Neural cell (in vitro differentiated cells): ENCODE data around the gene GCNT4.

Experiments
- EP300 ChIP-seq: fragments of 450-650 bp; conservative IDR thresholded peaks from 2 replicates; pipeline ENCODE4 v1.6.1; 2014; ENCODE audit warnings: antibody characterized with exemption, mild to moderate bottlenecking, moderate library complexity; ENCODE audit not compliant: poor library complexity, severe bottlenecking
- POLR2AphosphoS5 ChIP-seq: IDR thresholded peaks from 2 replicates; pipeline ENCODE4 v1.6.1; 2012
- RAD21 ChIP-seq: fragments of 450-650 bp; conservative IDR thresholded peaks from 2 replicates; pipeline ENCODE4 v1.6.1; 2014; ENCODE audit warnings: antibody characterized with exemption, mild to moderate bottlenecking, moderate library complexity

DNA sequence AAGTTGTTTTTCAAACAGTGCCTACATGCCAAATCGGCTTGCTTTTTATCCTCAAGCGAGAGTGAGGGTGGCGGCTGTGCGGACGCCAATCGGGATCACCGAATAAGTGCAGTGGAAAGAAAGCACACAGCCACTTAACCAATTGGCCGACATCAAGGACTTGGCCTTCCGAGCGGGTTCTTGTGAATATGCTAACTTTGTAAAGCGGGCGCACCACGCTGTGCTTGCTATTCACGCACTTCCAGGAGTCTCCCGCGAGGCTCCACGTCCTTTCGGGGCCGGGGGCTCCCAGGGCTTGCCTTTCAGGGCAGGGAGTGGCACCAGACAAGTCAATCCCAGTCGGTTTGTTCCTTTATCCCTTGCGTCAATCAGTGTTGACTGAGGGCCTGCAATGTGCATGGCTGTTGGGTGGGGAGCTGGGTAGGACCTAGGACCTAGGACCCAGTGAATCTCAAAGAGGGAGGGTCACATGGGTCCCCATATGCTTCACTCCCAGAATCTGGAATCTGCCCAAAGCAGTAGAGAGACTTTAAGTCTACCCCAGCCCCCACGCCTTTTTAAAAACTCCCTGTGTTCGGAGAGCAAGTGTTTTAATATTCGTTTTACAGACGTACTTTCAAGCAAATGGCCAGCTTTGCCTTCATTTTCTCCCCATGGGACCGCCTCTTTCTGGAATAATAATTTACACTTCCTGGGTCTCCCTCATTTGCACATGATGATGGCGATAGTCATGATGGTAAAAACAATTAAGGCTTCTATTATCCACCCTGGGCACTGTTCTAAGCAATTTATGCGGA, 2.0 kb upstream of the GCNT4 start:
- TF ChIP-seq RAD21 = no peak
- no peak for TF ChIP-seq EP300
- TF ChIP-seq POLR2AphosphoS5 = no peak
